ENCODE data around the gene VIL1.

Gene VIL1

DNA sequence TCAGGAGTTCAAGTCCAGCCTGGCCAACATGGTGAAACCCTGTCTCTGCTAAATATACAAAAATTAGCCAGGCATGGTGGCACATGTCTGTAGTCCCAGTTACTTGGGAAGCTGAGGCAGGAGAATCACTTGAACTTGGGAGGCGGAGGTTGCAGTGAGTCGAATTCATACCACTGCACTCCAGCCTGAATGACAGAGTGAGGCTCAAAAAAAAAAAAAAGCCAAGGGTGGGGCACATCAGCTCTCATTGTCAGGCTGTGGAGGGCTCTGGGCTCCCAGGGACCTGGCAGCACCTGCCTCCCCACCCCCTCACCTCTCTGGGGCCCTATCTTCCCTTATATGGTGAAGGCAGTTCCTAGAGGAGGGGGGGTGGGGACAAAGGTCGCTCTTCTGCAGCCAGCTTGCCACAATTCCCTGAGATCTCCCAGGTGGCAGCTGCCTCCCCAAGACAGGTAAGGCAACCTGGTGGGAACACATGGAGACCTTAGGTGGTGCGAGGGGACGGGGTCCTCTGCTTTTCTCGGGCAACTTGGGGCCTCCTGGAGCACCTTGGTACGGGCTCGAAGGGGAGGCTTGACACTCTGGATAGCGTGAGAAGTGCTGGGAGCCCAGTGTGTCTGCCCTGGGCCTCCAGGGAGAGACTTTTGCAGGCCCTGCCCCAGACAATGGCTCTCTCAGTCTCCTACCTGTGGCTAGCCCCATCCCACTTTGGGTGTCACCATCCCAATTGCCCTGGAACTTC lies at the start of gene VIL1:
Gene VIL1, plus strand, starts transcription at position 407 of the 742 bp plus-strand sequence. CDS start 4,656 bp downstream, outside the sequence.
- no peak for DNase-seq

DNA sequence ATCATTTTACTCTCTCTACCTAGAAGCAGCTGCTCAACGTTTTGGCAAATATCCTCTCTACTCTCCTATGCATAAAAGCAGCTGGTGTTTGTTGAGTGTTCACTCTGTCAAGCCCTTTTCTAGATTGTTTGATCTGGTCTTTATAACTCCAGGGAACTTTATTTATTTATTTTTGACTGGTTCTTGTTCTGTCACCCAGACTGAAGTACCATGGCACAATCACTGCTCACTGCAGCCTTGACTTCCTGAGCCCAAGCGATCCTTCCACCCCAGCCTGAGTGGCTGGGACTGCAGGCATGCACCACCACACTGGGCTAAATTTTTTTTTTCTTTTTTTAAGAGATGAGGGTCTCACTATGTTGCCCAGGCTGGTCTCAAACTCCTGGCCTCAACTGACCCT lies 49.6 kb upstream of the VIL1 start:
- no peak for DNase-seq

DNA sequence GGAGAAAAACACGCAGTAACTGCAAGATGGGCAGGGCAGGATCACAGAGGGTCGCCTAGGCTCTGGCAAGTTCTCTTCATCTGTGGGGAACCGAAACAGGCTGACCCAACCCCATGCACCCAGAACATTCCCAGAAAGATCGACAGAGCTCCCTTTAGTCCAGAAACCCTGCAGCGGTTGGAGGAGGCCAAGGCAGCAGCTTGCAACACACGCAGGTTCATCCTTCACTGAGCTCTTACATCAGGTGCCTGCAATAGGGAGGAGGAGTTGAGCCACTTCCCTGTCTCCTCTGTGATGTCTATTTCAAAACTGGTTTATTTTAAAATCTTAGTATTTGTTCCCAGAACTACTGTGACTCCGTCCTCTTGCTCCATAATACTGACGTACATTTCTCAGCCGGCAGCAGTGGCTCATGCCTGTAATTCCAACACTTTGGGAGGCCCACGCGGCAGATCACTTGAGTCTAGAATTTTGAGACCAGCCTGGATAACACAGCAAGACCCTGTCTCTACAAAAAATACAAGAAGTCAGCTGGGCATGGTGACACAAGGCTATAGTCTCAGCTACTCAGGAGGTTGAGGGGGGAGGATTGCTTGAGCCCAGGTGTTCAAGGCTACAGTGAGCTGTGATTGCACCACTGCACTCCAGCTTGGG lies 48.4 kb upstream of the VIL1 start:
- peak; percentile 95 for DNase-seq

DNA sequence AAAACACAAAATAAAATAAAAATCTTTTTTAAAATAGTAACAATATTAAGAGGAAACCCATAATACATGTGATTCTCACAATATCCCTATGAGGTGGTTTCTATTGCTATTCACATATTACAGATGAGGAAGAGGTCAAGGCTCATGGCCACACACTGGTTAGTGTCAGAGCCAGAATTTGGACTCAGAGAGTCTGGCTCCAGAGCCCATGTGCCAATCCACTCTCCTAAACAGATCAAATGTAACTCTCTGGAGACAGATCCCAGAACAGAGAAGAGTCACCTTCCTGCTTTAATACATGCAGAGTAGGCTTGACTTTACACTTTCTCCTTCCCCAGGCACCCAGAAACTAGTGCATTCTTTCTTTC lies 47.0 kb upstream of the VIL1 start:
- no peak for DNase-seq

DNA sequence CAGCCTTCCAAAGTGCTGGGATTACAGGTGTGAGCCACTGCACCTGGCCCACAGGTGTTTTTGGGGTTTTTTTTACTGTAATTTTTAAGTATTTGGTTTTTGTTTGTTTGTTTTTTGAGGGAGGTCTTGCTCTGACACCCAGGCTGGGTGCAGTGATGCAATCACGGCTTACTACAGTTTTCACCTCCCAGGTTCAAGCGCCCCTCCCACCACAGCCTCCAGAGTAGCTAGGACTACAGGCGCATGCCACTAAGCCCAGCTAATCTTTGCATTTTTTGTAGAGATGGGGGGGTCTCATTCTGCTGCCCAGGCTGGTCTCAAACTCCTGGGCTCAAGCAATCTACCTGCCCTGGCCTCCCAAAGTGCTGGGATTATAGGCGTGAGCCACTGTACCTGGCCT lies 44.1 kb upstream of the VIL1 start:
- no peak for DNase-seq

DNA sequence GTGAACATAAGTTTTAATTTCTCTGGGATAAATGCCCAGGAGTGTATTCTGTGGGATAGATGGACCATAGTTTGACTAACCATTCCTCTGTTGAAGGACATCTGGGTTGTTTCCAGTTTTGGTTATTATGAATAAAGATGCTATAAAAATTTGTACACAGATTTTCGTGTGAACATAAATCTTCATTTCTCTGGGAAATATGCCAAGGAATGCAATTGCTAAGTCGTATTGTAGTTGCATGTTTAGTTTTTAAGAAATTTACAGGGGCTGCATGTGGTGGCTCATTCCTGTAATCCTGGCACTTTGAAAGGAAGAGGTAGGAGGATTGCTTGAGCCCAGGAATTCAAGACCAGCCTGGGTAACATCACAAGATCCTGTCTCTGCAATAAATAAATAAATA lies 43.7 kb upstream of the VIL1 start:
- DNase-seq: no peak

DNA sequence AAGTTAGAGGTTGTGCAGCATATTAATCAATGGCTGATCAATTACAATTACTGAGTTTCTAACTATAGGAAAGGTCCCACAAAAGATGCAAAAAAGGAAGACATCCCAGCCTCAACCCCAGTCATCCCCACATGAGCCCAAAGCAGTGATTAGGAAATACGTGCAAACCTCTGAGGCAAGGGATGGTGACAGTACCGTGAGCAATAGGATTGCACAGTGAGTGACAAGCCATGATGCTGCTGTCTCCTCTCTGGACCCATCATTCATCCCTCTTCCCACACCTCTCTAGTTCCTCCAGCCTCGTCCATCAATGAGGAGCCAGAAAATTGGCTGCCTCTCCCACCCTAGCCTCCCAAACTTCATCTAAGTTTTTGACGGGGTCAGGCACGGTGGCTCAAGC lies 40.9 kb upstream of the VIL1 start:
- no peak for DNase-seq

DNA sequence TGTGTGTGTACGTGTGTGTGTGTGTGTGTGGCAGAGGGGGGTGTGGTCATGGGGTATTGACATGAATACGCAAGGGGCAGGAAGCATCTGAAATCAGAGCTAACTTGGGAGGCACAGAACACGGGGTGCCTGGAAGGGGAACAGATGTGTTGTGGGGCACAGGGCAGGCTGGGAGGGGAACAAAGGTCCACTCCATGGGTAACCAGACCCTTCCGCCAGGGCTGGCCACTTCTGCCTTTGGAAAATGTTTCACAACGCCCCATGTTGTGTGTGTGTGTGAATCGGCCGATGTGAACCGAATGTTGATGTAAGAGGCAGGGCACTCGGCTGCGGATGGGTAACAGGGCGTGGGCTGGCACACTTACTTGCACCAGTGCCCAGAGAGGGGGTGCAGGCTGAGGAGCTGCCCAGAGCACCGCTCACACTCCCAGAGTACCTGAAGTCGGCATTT lies 37.0 kb upstream of the VIL1 start, which contains the start of gene SLC11A1:
Gene SLC11A1, plus strand, starts transcription at position 358 of the 451 bp plus-strand sequence. CDS start 96 bp downstream, outside the sequence.
- no peak for DNase-seq

DNA sequence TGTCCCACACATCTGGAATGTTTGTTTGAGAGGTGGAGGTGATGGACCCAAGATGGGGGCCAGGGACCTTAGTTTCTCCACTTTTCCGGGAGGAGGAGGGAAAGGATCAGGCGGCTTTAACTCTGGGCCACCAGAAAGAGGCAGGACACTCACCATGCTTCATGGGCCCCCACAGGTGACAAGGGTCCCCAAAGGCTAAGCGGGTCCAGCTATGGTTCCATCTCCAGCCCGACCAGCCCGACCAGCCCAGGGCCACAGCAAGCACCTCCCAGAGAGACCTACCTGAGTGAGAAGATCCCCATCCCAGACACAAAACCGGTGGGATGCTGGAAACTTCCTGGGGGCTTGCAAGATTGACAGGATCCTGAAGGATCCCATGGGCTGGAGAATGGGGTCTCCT lies 36.1 kb upstream of the VIL1 start:
- no peak for DNase-seq

DNA sequence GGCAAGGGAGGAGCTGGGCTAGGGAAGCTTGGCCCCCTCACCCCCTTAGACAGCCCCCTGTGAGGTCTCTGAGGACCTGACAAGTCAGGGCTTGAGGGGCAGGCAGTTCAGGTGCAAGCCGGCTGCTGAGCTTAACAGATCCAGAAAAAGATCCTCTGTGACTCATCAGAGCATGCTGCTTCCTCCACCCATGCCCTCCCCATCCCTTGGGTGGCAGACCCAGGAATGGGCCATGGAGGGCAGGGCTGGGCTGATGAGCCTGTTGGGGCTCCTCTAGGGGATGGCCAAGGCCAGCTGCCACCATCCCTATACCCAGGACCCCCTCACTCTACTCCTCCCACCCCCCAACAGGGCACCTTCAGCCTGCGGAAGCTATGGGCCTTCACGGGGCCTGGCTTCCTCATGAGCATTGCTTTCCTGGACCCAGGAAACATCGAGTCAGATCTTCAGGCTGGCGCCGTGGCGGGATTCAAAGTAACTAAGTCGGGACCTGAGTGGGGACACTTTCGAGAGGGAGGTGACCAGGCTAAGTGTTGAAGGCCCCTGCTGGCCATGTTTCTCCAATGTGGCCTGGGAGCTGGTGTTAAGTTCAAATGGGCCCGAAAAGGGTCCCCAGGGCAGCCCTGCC lies 34.9 kb upstream of the VIL1 start:
- DNase-seq: no peak

DNA sequence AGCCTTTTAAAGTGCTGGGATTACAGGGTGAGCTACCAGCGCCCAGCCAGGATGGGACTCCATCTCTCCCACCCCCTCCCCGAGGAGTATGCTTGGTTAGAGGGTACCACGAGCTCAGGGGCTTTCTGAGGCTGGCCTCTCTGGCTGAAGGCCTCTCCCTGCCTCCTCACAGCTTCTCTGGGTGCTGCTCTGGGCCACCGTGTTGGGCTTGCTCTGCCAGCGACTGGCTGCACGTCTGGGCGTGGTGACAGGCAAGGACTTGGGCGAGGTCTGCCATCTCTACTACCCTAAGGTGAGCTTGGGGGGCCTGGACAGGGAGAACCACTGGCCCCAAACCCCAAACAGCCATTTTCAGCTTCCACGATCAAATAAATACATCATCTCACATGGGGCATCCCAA lies 33.9 kb upstream of the VIL1 start:
- no peak for DNase-seq

DNA sequence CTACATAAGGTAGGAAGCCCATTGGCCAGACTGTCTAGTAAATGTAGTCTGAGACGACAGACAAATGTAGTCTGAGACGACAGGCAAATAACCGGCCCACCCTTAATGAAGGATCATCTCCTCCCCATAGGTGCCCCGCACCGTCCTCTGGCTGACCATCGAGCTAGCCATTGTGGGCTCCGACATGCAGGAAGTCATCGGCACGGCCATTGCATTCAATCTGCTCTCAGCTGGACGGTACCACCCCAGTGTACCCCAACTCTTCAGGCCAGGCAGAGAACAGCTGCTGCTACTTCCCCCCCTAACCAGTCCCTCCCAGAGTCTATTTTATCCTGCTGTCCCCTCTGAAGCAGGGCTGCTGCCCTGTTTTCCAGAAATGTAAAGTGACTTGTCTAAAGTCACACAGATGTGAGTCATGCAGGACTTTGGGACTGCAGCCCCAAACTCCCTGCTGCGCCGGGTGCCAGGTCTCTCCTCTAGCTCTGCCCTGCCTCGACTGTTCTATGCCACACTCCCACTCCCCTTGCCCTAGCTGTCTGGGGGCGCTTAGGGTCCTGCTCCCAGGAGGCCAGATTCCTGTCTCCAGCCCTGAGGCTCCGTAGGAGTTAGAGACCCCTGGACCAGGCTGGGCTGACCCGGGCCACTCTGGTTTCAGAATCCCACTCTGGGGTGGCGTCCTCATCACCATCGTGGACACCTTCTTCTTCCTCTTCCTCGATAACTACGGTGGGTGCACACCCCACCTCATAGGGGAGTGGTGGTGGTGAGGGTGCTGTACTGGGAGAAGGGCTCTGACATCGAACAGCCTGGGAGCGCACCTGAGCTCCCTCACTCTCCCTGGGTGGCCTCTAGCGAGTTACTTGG lies 32.2 kb upstream of the VIL1 start:
- DNase-seq: no peak

DNA sequence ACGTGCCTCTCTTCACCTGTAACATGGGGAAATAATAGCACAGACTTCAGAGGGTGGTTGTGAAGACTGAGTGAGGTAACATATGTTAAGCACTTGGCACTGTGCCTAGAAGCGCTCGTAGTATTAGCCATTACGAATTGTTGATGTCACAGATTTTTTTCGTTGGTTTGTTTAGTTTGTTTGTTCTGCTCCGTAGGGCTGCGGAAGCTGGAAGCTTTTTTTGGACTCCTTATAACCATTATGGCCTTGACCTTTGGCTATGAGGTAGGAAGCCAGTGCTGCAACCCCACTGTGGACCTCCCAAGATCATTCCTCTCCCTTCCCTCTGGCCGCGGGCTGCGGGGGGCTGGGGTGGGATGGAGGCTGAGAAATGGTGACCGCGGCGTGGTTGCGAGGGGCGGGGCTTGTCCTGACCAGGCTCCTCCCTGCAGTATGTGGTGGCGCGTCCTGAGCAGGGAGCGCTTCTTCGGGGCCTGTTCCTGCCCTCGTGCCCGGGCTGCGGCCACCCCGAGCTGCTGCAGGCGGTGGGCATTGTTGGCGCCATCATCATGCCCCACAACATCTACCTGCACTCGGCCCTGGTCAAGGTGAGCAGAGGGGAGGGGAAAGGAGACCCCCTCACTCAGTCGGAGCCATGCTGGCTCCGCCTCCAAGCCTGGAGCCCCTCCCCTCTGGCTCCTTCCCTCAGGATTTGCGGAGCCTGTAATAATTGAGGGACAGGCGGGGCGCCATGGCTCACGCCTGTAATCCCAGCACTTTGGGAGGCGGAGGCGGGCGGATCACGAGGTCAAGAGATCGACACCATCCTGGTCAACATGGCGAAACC lies 31.3 kb upstream of the VIL1 start:
- no peak for DNase-seq

DNA sequence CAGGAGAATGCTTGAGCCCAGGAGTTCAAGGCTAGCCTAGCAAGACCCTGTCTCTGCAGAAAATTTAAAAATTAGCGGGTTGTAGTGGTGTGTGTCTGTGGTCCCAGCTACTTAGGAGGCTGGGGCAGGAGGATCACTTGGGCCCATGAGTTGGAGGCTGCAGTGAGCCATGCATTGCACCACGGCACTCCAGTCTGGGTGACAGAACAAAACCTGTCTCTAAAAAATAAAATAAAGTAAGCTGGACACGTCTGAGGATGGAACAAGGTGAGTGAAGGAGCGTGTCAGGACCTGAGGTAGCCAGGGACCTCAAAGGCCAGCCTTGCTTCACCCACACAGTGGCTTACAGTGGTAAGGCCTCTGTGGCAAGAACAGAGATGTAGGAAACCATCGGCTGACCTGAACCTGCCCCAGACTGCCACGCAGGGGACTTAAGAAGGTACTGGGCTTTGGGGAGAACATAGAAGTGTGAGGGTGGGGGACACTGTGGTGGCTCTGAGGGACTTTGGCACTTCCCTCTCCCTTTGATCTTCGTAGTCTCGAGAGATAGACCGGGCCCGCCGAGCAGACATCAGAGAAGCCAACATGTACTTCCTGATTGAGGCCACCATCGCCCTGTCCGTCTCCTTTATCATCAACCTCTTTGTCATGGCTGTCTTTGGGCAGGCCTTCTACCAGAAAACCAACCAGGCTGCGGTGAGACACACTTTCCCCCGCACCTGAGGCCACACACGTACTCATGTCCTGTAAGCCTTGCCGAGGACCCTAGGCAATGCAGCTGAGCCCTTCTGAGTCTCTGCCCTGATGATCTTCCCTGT lies 29.4 kb upstream of the VIL1 start:
- no peak for DNase-seq

DNA sequence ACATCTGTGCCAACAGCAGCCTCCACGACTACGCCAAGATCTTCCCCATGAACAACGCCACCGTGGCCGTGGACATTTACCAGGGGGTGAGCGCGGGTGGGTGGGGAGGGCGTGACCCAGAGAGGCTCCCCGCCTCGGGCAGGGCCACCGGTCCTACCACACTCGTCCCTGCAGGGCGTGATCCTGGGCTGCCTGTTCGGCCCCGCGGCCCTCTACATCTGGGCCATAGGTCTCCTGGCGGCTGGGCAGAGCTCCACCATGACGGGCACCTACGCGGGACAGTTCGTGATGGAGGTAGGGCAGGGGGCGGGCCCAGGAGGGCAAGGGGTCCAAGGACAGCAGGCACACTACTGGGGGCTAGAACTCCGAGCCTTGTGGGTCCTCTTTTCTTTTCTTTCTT lies 27.7 kb upstream of the VIL1 start:
- DNase-seq: no peak

DNA sequence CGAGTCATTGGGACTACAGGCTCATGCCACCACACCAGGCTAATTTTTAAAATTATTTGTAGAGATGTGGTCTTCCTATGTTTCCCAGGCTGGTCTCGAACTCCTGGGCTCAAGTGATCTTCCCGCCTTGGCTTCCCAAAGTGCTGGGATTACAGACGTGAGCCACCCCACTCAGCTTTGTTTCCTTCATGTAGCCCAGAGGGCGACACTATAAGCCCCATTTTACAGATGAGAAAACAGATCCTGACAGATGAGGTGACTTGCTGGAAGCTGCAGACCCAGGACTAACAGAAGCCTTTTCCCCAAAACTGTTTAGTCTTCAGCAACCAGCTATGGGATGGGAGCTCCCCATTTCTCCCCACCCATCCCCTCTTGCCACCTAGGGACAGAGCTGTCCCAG lies 26.5 kb upstream of the VIL1 start:
- DNase-seq: no peak

DNA sequence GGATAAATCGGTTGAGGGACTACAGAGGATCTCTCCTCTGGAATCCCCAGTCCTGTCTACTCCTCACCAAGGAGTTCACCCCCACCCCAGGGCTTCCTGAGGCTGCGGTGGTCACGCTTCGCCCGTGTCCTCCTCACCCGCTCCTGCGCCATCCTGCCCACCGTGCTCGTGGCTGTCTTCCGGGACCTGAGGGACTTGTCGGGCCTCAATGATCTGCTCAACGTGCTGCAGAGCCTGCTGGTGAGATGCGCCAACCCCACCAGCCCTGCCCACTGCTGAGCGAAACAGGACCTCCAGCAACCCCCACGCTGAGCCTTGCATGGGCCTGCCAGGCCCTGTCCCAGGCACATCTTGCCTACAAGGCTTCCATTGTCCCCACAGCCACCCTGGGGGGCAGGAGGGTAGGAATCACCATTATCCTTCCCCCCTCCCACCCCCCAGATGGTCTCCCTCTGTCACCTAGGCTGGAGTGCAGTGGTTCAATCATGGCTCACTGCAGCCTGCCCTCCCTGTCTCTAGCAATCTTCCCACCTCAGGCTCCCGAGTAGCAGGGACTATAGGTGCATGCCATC lies 25.9 kb upstream of the VIL1 start:
- DNase-seq: no peak

DNA sequence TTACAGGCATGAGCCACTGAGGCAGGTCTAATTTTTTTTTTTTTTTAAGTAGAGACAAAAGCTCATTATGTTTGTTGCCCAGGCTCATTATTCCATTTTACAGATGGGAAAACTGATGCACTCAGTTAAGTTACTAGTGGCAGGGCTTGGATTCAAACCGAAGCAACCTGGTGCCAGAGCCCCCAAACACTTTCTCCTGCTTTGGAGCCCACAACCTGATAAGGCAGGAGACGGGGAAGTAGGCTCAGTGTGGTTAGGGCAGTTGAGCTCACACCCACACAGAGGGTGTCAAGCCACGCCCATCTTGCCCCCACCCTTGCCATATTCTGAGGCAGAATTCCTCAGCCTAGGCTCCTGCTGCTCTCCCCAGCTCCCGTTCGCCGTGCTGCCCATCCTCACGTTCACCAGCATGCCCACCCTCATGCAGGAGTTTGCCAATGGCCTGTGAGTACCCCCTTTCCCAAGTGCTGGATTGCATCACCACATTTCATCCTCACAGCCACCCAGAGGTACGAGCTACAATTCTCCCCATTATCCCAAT lies 25.1 kb upstream of the VIL1 start:
- peak; percentile 29 for DNase-seq

DNA sequence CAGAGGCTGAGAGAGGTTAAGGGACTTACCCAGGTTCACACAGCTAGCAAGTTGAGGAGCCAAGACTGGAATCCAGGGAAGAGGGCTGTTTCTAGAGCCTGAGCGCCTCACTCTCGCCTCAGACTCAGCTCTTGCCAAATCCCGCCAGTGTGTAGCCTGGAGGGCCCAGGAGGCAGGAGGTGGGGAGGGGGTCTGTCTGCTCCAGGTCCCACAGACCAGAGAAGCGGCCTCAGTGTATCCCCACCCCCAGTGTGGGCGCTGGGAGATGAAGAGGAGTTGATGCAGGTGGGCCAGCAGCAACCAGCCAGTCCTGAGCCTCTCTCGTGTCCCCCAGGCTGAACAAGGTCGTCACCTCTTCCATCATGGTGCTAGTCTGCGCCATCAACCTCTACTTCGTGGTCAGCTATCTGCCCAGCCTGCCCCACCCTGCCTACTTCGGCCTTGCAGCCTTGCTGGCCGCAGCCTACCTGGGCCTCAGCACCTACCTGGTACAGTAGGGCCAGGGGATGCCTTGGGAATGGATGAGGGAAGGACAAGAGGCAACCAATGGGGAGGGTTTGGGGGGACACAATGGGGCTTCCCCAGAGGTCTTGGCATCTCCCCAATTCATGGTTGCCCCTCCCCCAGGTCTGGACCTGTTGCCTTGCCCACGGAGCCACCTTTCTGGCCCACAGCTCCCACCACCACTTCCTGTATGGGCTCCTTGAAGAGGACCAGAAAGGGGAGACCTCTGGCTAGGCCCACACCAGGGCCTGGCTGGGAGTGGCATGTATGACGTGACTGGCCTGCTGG lies 24.4 kb upstream of the VIL1 start:
- DNase-seq: no peak

DNA sequence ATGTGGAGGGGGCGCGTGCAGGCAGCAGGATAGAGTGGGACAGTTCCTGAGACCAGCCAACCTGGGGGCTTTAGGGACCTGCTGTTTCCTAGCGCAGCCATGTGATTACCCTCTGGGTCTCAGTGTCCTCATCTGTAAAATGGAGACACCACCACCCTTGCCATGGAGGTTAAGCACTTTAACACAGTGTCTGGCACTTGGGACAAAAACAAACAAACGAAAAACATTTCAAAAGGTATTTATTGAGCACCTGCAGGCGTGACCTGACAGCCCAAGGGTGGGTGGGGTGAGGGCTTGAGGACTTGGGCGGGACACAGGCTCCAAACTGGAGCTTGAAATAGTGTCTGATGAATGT lies 23.9 kb upstream of the VIL1 start:
- DNase-seq: no peak
